Osteoblast (primary cell): Measurements from ENCODE around the gene LEAP2. TPM values are rescaled to one million over a fixed set of nuclear protein-coding genes. Genes with fewer than 3 reads are reported as not detected.

Source experiments
- DNase-seq: peaks from one replicate; pipeline ENCODE4 v3.0.0; 2011; ENCODE audit warnings: low spot score, mixed read lengths; ENCODE audit not compliant: insufficient read length; ENCODE audit errors: missing footprints
- H2AFZ ChIP-seq: 2 replicates; pipeline ENCODE4 v1.6.0; 2011; ENCODE audit warnings: mild to moderate bottlenecking, low read length
- H3K27ac ChIP-seq: 2 replicates; pipeline ENCODE4 v1.5.1; 2011; ENCODE audit warnings: mild to moderate bottlenecking, low read depth, low read length, moderate library complexity
- H3K27me3 ChIP-seq: 2 replicates; pipeline ENCODE4 v1.6.0; 2012; ENCODE audit warnings: mild to moderate bottlenecking, control low read depth, inconsistent platforms, low read length, moderate library complexity; ENCODE audit not compliant: insufficient read depth
- H3K36me3 ChIP-seq: 2 replicates; pipeline ENCODE4 v1.5.1; 2011; ENCODE audit warnings: mild to moderate bottlenecking, low read length, control low read depth, moderate library complexity; ENCODE audit not compliant: insufficient read depth
- H3K4me1 ChIP-seq: 2 replicates; pipeline ENCODE4 v1.5.1; 2011; ENCODE audit warnings: mild to moderate bottlenecking, low read length, control low read depth, moderate library complexity; ENCODE audit not compliant: insufficient read depth
- H3K4me2 ChIP-seq: 2 replicates; pipeline ENCODE4 v1.6.0; 2011; ENCODE audit warnings: mild to moderate bottlenecking, low read length; ENCODE audit not compliant: insufficient read depth
- H3K4me3 ChIP-seq: fragments of 200-600 bp; sonication (generic); 3 replicates; pipeline ENCODE4 v1.5.1; 2012; ENCODE audit warnings: mild to moderate bottlenecking, low read length, inconsistent platforms; ENCODE audit not compliant: insufficient read depth
- H3K79me2 ChIP-seq: 2 replicates; pipeline ENCODE4 v1.6.0; 2012; ENCODE audit warnings: mild to moderate bottlenecking, low read length, control low read depth, inconsistent platforms; ENCODE audit not compliant: insufficient read depth
- H3K9me3 ChIP-seq: 2 replicates; pipeline ENCODE4 v1.5.1; 2011; ENCODE audit warnings: low read depth, low read length, control low read depth
- H4K20me1 ChIP-seq: 2 replicates; pipeline ENCODE4 v1.6.0; 2012; ENCODE audit warnings: mild to moderate bottlenecking, low read length, control low read depth; ENCODE audit not compliant: insufficient read depth
- total RNA-seq: library from RNA; depleted of rRNA; stranded (reverse); fragments of >200 nt; gene quantifications from 2 replicates; pipeline ENCODE4 v1.2.3, GENCODE V29; 2012
- TF ChIP-seq, protein P1 (sequence below): IDR thresholded peaks from 2 replicates; pipeline ENCODE4 v1.5.1; 2011; ENCODE audit warnings: mild to moderate bottlenecking, low read depth, low read length, moderate library complexity; ENCODE audit errors: extremely low read depth

LEAP2 gene
- total RNA-seq, 1 donor, result under 0.01 TPM

GRCh38 chr5:132856011-132856410 lies 17.5 kb upstream of the LEAP2 start:
- no peak overlapping the region for H3K4me2 ChIP-seq
- no peaks in the 10 kb centered on the region for H3K27me3 ChIP-seq
- H3K36me3 ChIP-seq, result no peaks in the 10 kb centered on the region
- no peaks in the 10 kb centered on the region for H4K20me1 ChIP-seq
- no peak overlapping the region for H2AFZ ChIP-seq
- TF ChIP-seq, protein P1, sequence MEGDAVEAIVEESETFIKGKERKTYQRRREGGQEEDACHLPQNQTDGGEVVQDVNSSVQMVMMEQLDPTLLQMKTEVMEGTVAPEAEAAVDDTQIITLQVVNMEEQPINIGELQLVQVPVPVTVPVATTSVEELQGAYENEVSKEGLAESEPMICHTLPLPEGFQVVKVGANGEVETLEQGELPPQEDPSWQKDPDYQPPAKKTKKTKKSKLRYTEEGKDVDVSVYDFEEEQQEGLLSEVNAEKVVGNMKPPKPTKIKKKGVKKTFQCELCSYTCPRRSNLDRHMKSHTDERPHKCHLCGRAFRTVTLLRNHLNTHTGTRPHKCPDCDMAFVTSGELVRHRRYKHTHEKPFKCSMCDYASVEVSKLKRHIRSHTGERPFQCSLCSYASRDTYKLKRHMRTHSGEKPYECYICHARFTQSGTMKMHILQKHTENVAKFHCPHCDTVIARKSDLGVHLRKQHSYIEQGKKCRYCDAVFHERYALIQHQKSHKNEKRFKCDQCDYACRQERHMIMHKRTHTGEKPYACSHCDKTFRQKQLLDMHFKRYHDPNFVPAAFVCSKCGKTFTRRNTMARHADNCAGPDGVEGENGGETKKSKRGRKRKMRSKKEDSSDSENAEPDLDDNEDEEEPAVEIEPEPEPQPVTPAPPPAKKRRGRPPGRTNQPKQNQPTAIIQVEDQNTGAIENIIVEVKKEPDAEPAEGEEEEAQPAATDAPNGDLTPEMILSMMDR, result no peak
- no peak for DNase-seq
- H3K79me2 ChIP-seq, result no peaks in the 10 kb centered on the region
- no peaks in the 10 kb centered on the region for H3K9me3 ChIP-seq
- H3K27ac ChIP-seq, result no peak overlapping the region
- H3K4me1 ChIP-seq, result no peaks in the 10 kb centered on the region
- H3K4me3 ChIP-seq, result no peak overlapping the region

DNA sequence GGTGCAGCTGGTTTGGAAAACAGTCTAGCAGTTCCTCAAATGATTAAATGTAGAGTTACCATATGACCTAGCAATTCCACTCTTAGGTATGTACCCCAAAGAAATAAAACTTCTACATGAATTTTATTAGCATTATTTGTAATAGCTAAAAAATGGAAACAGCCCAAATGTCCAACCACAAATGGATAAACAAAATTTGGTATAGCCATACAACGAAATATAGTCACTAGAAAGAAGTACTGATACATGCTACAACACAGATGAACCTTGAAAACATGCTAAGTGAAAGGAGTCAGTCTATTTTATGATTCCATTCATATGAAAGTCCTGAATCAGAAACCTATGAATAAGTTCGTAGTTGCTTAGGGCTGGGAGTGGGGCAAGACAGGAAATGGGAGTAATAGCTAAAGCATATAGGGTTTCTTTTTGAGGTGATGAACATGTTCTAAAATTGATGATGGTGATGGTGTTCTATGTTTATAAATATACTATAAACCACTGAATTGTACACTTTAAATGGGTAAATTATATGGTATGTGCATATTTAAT lies 13.5 kb upstream of the LEAP2 start:
- Histone ChIP-seq H3K9me3 (no peaks in the 10 kb centered on the region), H3K27ac (no peak overlapping the region), H3K4me1 (no peaks in the 10 kb centered on the region), H3K27me3 (no peaks in the 10 kb centered on the region), H3K4me2 (no peak overlapping the region), H3K36me3 (no peaks in the 10 kb centered on the region), H2AFZ (no peak overlapping the region), H3K4me3 (no peak overlapping the region), H3K79me2 (no peaks in the 10 kb centered on the region), H4K20me1 (no peaks in the 10 kb centered on the region)
- TF ChIP-seq, protein P1, result no peak
- DNase-seq, result peak; percentile 57

- DNase-seq, result no peak
- Histone ChIP-seq H3K79me2 (no peaks in the 10 kb centered on the region), H2AFZ (no peak overlapping the region), H3K4me1 (peaks cover 2% of the 10 kb centered on the region), H3K36me3 (no peaks in the 10 kb centered on the region), H3K9me3 (no peaks in the 10 kb centered on the region), H3K4me2 (no peak overlapping the region), H3K27ac (no peak overlapping the region), H3K4me3 (no peak overlapping the region), H4K20me1 (no peaks in the 10 kb centered on the region), H3K27me3 (no peaks in the 10 kb centered on the region)
- TF ChIP-seq, protein P1, result no peak
Observed at GRCh38 chr5:132860742-132861141, 12.7 kb upstream of the LEAP2 start.

GRCh38 chr5:132865668-132866341 lies 7.7 kb upstream of the LEAP2 start:
- Histone ChIP-seq H4K20me1 (peaks cover 10% of the 10 kb centered on the region), H3K36me3 (peaks cover 17% of the 10 kb centered on the region), H3K4me3 (peak overlapping the region; percentile 96), H3K27me3 (no peaks in the 10 kb centered on the region), H3K27ac (peak overlapping the region; percentile 98), H3K79me2 (peaks cover 21% of the 10 kb centered on the region), H3K9me3 (no peaks in the 10 kb centered on the region), H2AFZ (peak overlapping the region; percentile 86), H3K4me1 (peaks cover 11% of the 10 kb centered on the region), H3K4me2 (peak overlapping the region; percentile 100)
- peak; percentile 10 for DNase-seq
- TF ChIP-seq, protein P1, result no peak
